Stimulated activated memory B cell treated with anti-CD40 and anti-IgM and Interleukin-4, amounts not matched to agents 10 μg/mL and 1 μg/mL and 100 μg/mL, for 72 hours (primary cell): ENCODE measurements around the gene RPL38.
A peak's percentile ranks its signal among the peaks of the same experiment; 100 is the strongest.

ENCODE experiments used
- ATAC-seq: fragments of 150-1000 bp; cut with Tn5 transposase; 2 replicates; pipeline ENCODE4 v1.10.0; 2021
- H3K27ac Mint-ChIP-seq: one replicate; pipeline ENCODE4 v1.8.0; 2022; ENCODE audit warnings: mild to moderate bottlenecking, mixed read lengths
- H3K27me3 Mint-ChIP-seq: one replicate; pipeline ENCODE4 v1.8.0; 2022; ENCODE audit warnings: mixed read lengths
- H3K36me3 Mint-ChIP-seq: one replicate; pipeline ENCODE4 v1.8.0; 2022; ENCODE audit warnings: mixed read lengths
- H3K4me1 Mint-ChIP-seq: one replicate; pipeline ENCODE4 v1.8.0; 2022; ENCODE audit warnings: mixed read lengths
- H3K4me3 Mint-ChIP-seq: one replicate; pipeline ENCODE4 v1.8.0; 2022; ENCODE audit warnings: mild to moderate bottlenecking, moderate library complexity, mixed read lengths
- H3K9me3 Mint-ChIP-seq: one replicate; pipeline ENCODE4 v1.8.0; 2022; ENCODE audit warnings: mixed read lengths

Gene RPL38

GRCh38 chr17:74203439-74204240 lies at the start of gene RPL38:
Gene RPL38 (plus strand): TSS chr17:74203678. CDS start chr17:74203956, 278 bp downstream.
- peaks cover 29% of the 10 kb centered on the region for H3K36me3 Mint-ChIP-seq
- peak within 1 kb of the TSS; percentile 100 for H3K4me3 Mint-ChIP-seq
- H3K27ac Mint-ChIP-seq, result peak within 1 kb of the TSS; percentile 94
- peaks cover 60% of the 10 kb centered on the region for H3K4me1 Mint-ChIP-seq
- H3K9me3 Mint-ChIP-seq, result no peaks in the 10 kb centered on the region
- H3K27me3 Mint-ChIP-seq, result peaks cover 45% of the 10 kb centered on the region
- ATAC-seq, result peak; percentile 87

GRCh38 chr17:74153821-74154430 lies 49.6 kb upstream of the RPL38 start:
- Mint-ChIP-seq H3K4me3 (no peak overlapping the region), H3K9me3 (peaks cover 2% of the 10 kb centered on the region), H3K4me1 (no peaks in the 10 kb centered on the region), H3K27ac (no peak overlapping the region), H3K36me3 (no peaks in the 10 kb centered on the region), H3K27me3 (peaks cover 48% of the 10 kb centered on the region)
- ATAC-seq, result no peak

GRCh38 chr17:74156878-74157277 lies 46.6 kb upstream of the RPL38 start:
- Mint-ChIP-seq H3K27me3 (peaks cover 30% of the 10 kb centered on the region), H3K4me3 (no peak overlapping the region), H3K36me3 (no peaks in the 10 kb centered on the region), H3K9me3 (peaks cover 2% of the 10 kb centered on the region), H3K4me1 (no peaks in the 10 kb centered on the region), H3K27ac (no peak overlapping the region)
- no peak for ATAC-seq

GRCh38 chr17:74157366-74157765 lies 46.1 kb upstream of the RPL38 start:
- no peak for ATAC-seq
- no peak overlapping the region for H3K27ac Mint-ChIP-seq
- H3K27me3 Mint-ChIP-seq, result peaks cover 29% of the 10 kb centered on the region
- H3K36me3 Mint-ChIP-seq, result no peaks in the 10 kb centered on the region
- H3K4me3 Mint-ChIP-seq, result no peak overlapping the region
- no peaks in the 10 kb centered on the region for H3K4me1 Mint-ChIP-seq
- peaks cover 2% of the 10 kb centered on the region for H3K9me3 Mint-ChIP-seq

GRCh38 chr17:74158761-74159160 lies 44.7 kb upstream of the RPL38 start:
- H3K9me3 Mint-ChIP-seq, result peaks cover 2% of the 10 kb centered on the region
- no peak for ATAC-seq
- no peak overlapping the region for H3K27ac Mint-ChIP-seq
- peaks cover 29% of the 10 kb centered on the region for H3K27me3 Mint-ChIP-seq
- H3K36me3 Mint-ChIP-seq, result no peaks in the 10 kb centered on the region
- H3K4me1 Mint-ChIP-seq, result no peaks in the 10 kb centered on the region
- H3K4me3 Mint-ChIP-seq, result no peak overlapping the region

GRCh38 chr17:74159226-74159840 lies 44.1 kb upstream of the RPL38 start:
- Mint-ChIP-seq H3K4me3 (no peak overlapping the region), H3K27me3 (peaks cover 26% of the 10 kb centered on the region), H3K9me3 (peaks cover 2% of the 10 kb centered on the region), H3K36me3 (no peaks in the 10 kb centered on the region), H3K27ac (no peak overlapping the region), H3K4me1 (no peaks in the 10 kb centered on the region)
- no peak for ATAC-seq

GRCh38 chr17:74160656-74161502 lies 42.6 kb upstream of the RPL38 start:
- Mint-ChIP-seq H3K27me3 (peaks cover 11% of the 10 kb centered on the region), H3K4me3 (no peak overlapping the region), H3K27ac (no peak overlapping the region), H3K36me3 (no peaks in the 10 kb centered on the region), H3K4me1 (no peaks in the 10 kb centered on the region), H3K9me3 (peaks cover 2% of the 10 kb centered on the region)
- no peak for ATAC-seq

GRCh38 chr17:74161503-74161875 lies 42.0 kb upstream of the RPL38 start:
- no peak for ATAC-seq
- Mint-ChIP-seq H3K4me3 (no peak overlapping the region), H3K36me3 (no peaks in the 10 kb centered on the region), H3K4me1 (no peaks in the 10 kb centered on the region), H3K27ac (no peak overlapping the region), H3K27me3 (peaks cover 15% of the 10 kb centered on the region), H3K9me3 (peaks cover 2% of the 10 kb centered on the region)

- ATAC-seq, result no peak
- Mint-ChIP-seq H3K27me3 (peaks cover 34% of the 10 kb centered on the region), H3K27ac (no peak overlapping the region), H3K4me1 (no peaks in the 10 kb centered on the region), H3K36me3 (no peaks in the 10 kb centered on the region), H3K9me3 (no peaks in the 10 kb centered on the region), H3K4me3 (no peak overlapping the region)
Observed at GRCh38 chr17:74163271-74163821, 40.1 kb upstream of the RPL38 start.

- no peak for ATAC-seq
- Mint-ChIP-seq H3K4me3 (no peak overlapping the region), H3K27me3 (peaks cover 34% of the 10 kb centered on the region), H3K36me3 (no peaks in the 10 kb centered on the region), H3K9me3 (no peaks in the 10 kb centered on the region), H3K4me1 (no peaks in the 10 kb centered on the region), H3K27ac (no peak overlapping the region)
Observed at GRCh38 chr17:74163836-74164235, 39.6 kb upstream of the RPL38 start.

GRCh38 chr17:74164446-74165045 lies 38.9 kb upstream of the RPL38 start:
- Mint-ChIP-seq H3K9me3 (no peaks in the 10 kb centered on the region), H3K4me3 (no peak overlapping the region), H3K27me3 (peaks cover 29% of the 10 kb centered on the region), H3K36me3 (no peaks in the 10 kb centered on the region), H3K4me1 (no peaks in the 10 kb centered on the region), H3K27ac (no peak overlapping the region)
- no peak for ATAC-seq

- no peak overlapping the region for H3K4me3 Mint-ChIP-seq
- H3K4me1 Mint-ChIP-seq, result no peaks in the 10 kb centered on the region
- ATAC-seq, result no peak
- no peak overlapping the region for H3K27ac Mint-ChIP-seq
- H3K9me3 Mint-ChIP-seq, result no peaks in the 10 kb centered on the region
- H3K27me3 Mint-ChIP-seq, result peaks cover 31% of the 10 kb centered on the region
- H3K36me3 Mint-ChIP-seq, result no peaks in the 10 kb centered on the region
Observed at GRCh38 chr17:74165797-74166365, 37.6 kb upstream of the RPL38 start.

- no peak for ATAC-seq
Observed at GRCh38 chr17:74170924-74171323, 32.6 kb upstream of the RPL38 start.

GRCh38 chr17:74172700-74173099 lies 30.8 kb upstream of the RPL38 start:
- Mint-ChIP-seq H3K9me3 (peaks cover 2% of the 10 kb centered on the region), H3K27ac (no peak overlapping the region), H3K36me3 (no peaks in the 10 kb centered on the region), H3K4me1 (no peaks in the 10 kb centered on the region), H3K27me3 (peaks cover 41% of the 10 kb centered on the region), H3K4me3 (no peak overlapping the region)
- no peak for ATAC-seq

More at GRCh38 chr17:74170924-74171323, 32.6 kb upstream of the RPL38 start:
- H3K36me3 Mint-ChIP-seq, result no peaks in the 10 kb centered on the region
- H3K4me1 Mint-ChIP-seq, result no peaks in the 10 kb centered on the region
- peaks cover 45% of the 10 kb centered on the region for H3K27me3 Mint-ChIP-seq
- no peak overlapping the region for H3K27ac Mint-ChIP-seq
- H3K4me3 Mint-ChIP-seq, result no peak overlapping the region
- peaks cover 2% of the 10 kb centered on the region for H3K9me3 Mint-ChIP-seq
